ENCODE measurements around the gene NUCB1. TPM values are rescaled to one million over a fixed set of nuclear protein-coding genes. Genes with fewer than 3 reads are reported as not detected.

The NUCB1 gene
- total and polyA plus RNA-seq, 9 of the 15 experiments (the other 6 are each of a cell fraction or from before 2014, with no cell fraction given): 3.1 to 153 (median 71.7) TPM

GRCh38 chr19:48872182-48872883, 27.8 kb upstream of the NUCB1 start, which contains the start of gene PPP1R15A (continued):
- peak; percentile 99 for TF ChIP-seq PKNOX1 (IDR thresholded peaks at IDR 0.05)
- TF ChIP-seq SRSF1 (IDR thresholded peaks at IDR 0.05; ENCODE audit: low read depth, low read length): no peak
- no peak for TF ChIP-seq DIDO1 (tag; IDR thresholded peaks at IDR 0.05; ENCODE audit: low read depth)
- TF ChIP-seq NR2F6 (CRISPR knock-in tag; IDR thresholded peaks at IDR 0.05): no peak
- no peak for TF ChIP-seq LEF1 (IDR thresholded peaks at IDR 0.05)
- TF ChIP-seq ZKSCAN3 (CRISPR knock-in tag; IDR thresholded peaks at IDR 0.05): no peak
- TF ChIP-seq NRF1 (conservative IDR thresholded peaks at IDR 0.05 in 1 of 2, IDR thresholded peaks at IDR 0.05 in 1 of 2): peak; percentile 58; a peak in 3 of 4 replicates
- TF ChIP-seq THRA (IDR thresholded peaks at IDR 0.05): no peak
- no peak for TF ChIP-seq DEAF1 (CRISPR knock-in tag; IDR thresholded peaks at IDR 0.05)
- 0 out of 2 replicates have a peak, but pooled peaks have one; percentile 72 for TF ChIP-seq E2F3 (CRISPR knock-in tag; IDR thresholded peaks at IDR 0.05)
- TF ChIP-seq CREBBP (IDR thresholded peaks at IDR 0.05; ENCODE audit: low read depth, low read length): no peak
- peak; percentile 95 for TF ChIP-seq ERF (CRISPR knock-in tag; IDR thresholded peaks at IDR 0.05)
- TF ChIP-seq RNF2 (IDR thresholded peaks at IDR 0.05): peak; percentile 80; the same call in 1 of the 2 replicates
- TF ChIP-seq ZBTB17 (CRISPR knock-in tag; IDR thresholded peaks at IDR 0.05): no peak; the same call in 1 of the 2 replicates
- TF ChIP-seq SP2 (IDR thresholded peaks at IDR 0.05; ENCODE audit: extremely low read depth, low read depth, low read length, poor library complexity, severe bottlenecking): no peak
- no peak for TF ChIP-seq ZNF239 (CRISPR knock-in tag; IDR thresholded peaks at IDR 0.05)
- no peak for TF ChIP-seq SMAD2 (IDR thresholded peaks at IDR 0.05; ENCODE audit: low read depth, low read length)
- TF ChIP-seq CEBPB (tag; IDR thresholded peaks at IDR 0.05): peak; percentile 95
- TF ChIP-seq, protein P1, sequence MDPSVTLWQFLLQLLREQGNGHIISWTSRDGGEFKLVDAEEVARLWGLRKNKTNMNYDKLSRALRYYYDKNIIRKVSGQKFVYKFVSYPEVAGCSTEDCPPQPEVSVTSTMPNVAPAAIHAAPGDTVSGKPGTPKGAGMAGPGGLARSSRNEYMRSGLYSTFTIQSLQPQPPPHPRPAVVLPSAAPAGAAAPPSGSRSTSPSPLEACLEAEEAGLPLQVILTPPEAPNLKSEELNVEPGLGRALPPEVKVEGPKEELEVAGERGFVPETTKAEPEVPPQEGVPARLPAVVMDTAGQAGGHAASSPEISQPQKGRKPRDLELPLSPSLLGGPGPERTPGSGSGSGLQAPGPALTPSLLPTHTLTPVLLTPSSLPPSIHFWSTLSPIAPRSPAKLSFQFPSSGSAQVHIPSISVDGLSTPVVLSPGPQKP (CRISPR knock-in tag; IDR thresholded peaks at IDR 0.05): no peak
- peak; percentile 25; the same call in 1 of the 2 replicates for TF ChIP-seq NFE2L1 (tag; IDR thresholded peaks at IDR 0.05; ENCODE audit: borderline replicate concordance, low read depth)
- no peak for TF ChIP-seq EHMT2 (IDR thresholded peaks at IDR 0.05)
- TF ChIP-seq ZNF707 (CRISPR knock-in tag; conservative IDR thresholded peaks at IDR 0.05): no peak
- TF ChIP-seq, protein P2, sequence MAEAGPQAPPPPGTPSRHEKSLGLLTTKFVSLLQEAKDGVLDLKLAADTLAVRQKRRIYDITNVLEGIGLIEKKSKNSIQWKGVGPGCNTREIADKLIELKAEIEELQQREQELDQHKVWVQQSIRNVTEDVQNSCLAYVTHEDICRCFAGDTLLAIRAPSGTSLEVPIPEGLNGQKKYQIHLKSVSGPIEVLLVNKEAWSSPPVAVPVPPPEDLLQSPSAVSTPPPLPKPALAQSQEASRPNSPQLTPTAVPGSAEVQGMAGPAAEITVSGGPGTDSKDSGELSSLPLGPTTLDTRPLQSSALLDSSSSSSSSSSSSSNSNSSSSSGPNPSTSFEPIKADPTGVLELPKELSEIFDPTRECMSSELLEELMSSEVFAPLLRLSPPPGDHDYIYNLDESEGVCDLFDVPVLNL (CRISPR knock-in tag; IDR thresholded peaks at IDR 0.05; ENCODE audit: low read depth): 0 out of 2 replicates have a peak, but pooled peaks have one; percentile 55
- TF ChIP-seq NUFIP1 (IDR thresholded peaks at IDR 0.05; ENCODE audit: partially characterized antibody): no peak
